Smooth muscle cell (in vitro differentiated cells): Measurements from ENCODE around the gene ORMDL3. TPM values are rescaled to one million over a fixed set of nuclear protein-coding genes. Genes with fewer than 3 reads are reported as not detected.

Experiments
- DNase-seq: peaks from one replicate; lab custom pipeline; 2025; ENCODE audit not compliant: unreplicated experiment; lab: John Stamatoyannopoulos, UW
- H2AFZ ChIP-seq: fragments of 200-600 bp; sonication (generic); 2 replicates; pipeline ENCODE4 v1.6.0; 2016; ENCODE audit warnings: antibody characterized with exemption, low read depth, mild to moderate bottlenecking
- H3F3A ChIP-seq: fragments of 200-600 bp; sonication (generic); 2 replicates; pipeline ENCODE4 v1.6.0; 2017; ENCODE audit warnings: antibody characterized with exemption, low read depth
- H3K27ac ChIP-seq: fragments of 200-600 bp; sonication (generic); 2 replicates; pipeline ENCODE4 v1.5.1; 2016; ENCODE audit warnings: low read depth, mild to moderate bottlenecking
- H3K27me3 ChIP-seq: fragments of 200-600 bp; sonication (generic); 2 replicates; pipeline ENCODE4 v1.6.1; 2016; ENCODE audit warnings: low read depth, mild to moderate bottlenecking
- H3K36me3 ChIP-seq: fragments of 200-600 bp; sonication (generic); 2 replicates; pipeline ENCODE4 v1.5.1; 2016; ENCODE audit warnings: low read depth
- H3K4me1 ChIP-seq: fragments of 200-600 bp; sonication (generic); 2 replicates; pipeline ENCODE4 v1.5.1; 2016; ENCODE audit warnings: low read depth
- H3K4me2 ChIP-seq: fragments of 200-600 bp; sonication (generic); 2 replicates; pipeline ENCODE4 v1.6.0; 2016; ENCODE audit warnings: mild to moderate bottlenecking
- H3K4me3 ChIP-seq: fragments of 200-600 bp; sonication (generic); 2 replicates; pipeline ENCODE4 v1.5.1; 2016; ENCODE audit warnings: mild to moderate bottlenecking
- H3K79me2 ChIP-seq: fragments of 200-600 bp; sonication (generic); 2 replicates; pipeline ENCODE4 v1.6.0; 2016; ENCODE audit warnings: low read depth, mild to moderate bottlenecking
- H3K9ac ChIP-seq: fragments of 200-600 bp; sonication (generic); 2 replicates; pipeline ENCODE4 v1.6.0; 2016; ENCODE audit warnings: low read depth
- H3K9me3 ChIP-seq: fragments of 200-600 bp; sonication (generic); replicated peaks from 2 replicates; pipeline ENCODE4 v1.5.1; 2016; ENCODE audit warnings: low read depth
- H4K20me1 ChIP-seq: fragments of 200-600 bp; sonication (generic); 2 replicates; pipeline ENCODE4 v1.6.0; 2016; ENCODE audit warnings: low read depth
- WGBS: methylation state at CpG from one replicate; pipeline ENCODE4 v1.1.7; 2016; ENCODE audit warnings: low lambda C conversion rate; 5-methylcytosine and 5-hydroxymethylcytosine counted together
- polyA plus RNA-seq: library from polyadenylated mRNA; unstranded; fragments of >200 nt; fragmentation: Nextera tagmentation; extraction: Ambion mirVana; gene quantifications from 2 replicates; pipeline ENCODE4 v1.2.1, GENCODE V29; 2016
- total RNA-seq: library from RNA; depleted of rRNA; stranded (reverse); fragments of >200 nt; gene quantifications from 2 replicates; pipeline ENCODE4 v1.2.3, GENCODE V29; 2014
- TF ChIP-seq, protein P1 (sequence below): fragments of 200-600 bp; sonication (generic); IDR thresholded peaks from 2 replicates; pipeline ENCODE4 v1.5.1; 2017; ENCODE audit warnings: borderline replicate concordance, mild to moderate bottlenecking, antibody characterized with exemption; ENCODE audit not compliant: insufficient read depth, poor library complexity, severe bottlenecking

Gene ORMDL3
- total and polyA plus RNA-seq, 2 experiments from 2014 or later, result 24.7 to 29.8 TPM

DNA sequence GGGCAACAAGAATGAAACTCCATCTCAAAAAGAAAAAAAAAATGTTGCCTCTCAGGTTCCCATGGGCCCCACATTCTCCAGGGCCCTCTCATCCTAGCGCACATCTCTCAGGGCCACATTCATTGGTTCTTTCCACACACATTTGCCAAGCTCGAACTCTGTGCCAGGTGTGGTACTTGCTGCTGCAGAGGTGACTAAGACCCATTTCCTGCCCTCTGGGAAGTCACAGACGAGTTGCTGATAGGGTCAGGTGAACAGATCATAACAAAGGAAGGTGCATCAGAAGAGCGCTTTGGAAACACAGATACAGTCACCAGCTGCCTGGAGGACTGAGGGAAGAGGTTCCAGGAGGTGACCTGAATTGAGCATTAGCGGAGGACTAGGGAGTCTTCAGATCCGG is 36.4 kb upstream of the ORMDL3 start:
- H3K27me3 ChIP-seq, result peaks cover 2% of the 10 kb centered on the region
- H4K20me1 ChIP-seq, result no peaks in the 10 kb centered on the region
- no peaks in the 10 kb centered on the region for H3K79me2 ChIP-seq
- H3K4me2 ChIP-seq, result no peak overlapping the region
- H3K4me3 ChIP-seq, result no peak overlapping the region
- H3K9me3 ChIP-seq, result no peaks in the 10 kb centered on the region
- no peaks in the 10 kb centered on the region for H3K4me1 ChIP-seq
- DNase-seq, result no peak
- no peak overlapping the region for H2AFZ ChIP-seq
- H3F3A ChIP-seq, result no peaks in the 10 kb centered on the region
- H3K9ac ChIP-seq, result no peak overlapping the region
- H3K36me3 ChIP-seq, result no peaks in the 10 kb centered on the region
- TF ChIP-seq, protein P1, sequence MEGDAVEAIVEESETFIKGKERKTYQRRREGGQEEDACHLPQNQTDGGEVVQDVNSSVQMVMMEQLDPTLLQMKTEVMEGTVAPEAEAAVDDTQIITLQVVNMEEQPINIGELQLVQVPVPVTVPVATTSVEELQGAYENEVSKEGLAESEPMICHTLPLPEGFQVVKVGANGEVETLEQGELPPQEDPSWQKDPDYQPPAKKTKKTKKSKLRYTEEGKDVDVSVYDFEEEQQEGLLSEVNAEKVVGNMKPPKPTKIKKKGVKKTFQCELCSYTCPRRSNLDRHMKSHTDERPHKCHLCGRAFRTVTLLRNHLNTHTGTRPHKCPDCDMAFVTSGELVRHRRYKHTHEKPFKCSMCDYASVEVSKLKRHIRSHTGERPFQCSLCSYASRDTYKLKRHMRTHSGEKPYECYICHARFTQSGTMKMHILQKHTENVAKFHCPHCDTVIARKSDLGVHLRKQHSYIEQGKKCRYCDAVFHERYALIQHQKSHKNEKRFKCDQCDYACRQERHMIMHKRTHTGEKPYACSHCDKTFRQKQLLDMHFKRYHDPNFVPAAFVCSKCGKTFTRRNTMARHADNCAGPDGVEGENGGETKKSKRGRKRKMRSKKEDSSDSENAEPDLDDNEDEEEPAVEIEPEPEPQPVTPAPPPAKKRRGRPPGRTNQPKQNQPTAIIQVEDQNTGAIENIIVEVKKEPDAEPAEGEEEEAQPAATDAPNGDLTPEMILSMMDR, result no peak
- 88% methylated on average over 6 of the region's 6 CpGs for WGBS
- no peak overlapping the region for H3K27ac ChIP-seq

DNA sequence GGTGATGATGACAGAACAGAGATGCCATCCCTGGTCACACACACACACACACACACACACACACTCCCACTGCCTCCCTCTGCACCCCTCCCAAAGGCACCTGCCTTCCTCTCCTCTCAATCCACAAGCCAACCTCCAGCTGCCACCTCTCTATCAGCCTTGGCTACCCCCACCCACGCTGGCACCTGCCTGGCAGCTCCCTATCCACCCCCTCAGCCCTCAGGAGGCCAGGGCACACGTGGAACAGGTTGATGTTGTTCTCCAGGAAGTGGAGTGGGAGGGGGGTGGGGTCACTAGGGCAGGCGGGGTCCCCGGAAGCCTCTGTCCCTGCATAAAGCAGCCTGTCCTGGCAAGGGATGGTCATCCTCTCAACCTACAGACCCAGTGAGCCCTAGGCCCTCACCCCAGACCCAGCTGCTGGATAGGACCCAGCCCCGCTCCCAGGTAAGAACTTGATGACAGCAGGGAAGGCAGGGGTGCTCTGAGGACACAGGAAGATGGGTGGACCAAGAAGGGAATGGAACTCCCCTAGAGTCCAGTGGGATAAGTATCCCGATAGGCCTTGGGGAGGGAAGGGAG is 35.3 kb upstream of the ORMDL3 start, which contains the start of gene GSDMA:
Gene GSDMA (plus strand): TSS at position 363 of the 579 bp plus-strand sequence. CDS start 2,684 bp downstream, outside the sequence.
- TF ChIP-seq, protein P1, result no peak

DNA sequence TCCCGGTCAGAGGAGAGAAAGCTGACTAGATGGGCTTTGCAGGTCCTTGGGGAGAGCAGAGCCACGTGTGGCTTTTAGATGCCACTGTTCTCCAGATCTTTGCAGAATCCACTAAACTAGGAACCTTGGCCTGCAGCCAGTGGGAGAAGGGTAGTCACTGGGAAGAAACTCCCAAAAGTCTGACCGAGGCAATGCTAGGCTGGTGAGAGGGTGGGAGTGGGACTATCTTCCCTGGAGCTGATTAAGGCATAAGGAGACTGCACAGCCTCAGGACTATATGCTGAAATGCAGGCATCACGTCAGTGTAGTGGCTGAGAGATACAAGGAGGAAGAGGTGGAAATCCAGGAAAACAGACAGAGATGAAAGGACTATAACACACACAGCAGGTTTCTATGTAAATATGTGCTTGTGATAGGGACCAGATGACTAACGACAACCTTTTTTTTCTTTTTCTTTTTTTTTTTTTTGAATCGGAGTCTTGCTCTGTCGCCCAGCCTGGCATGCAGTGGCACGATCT is 33.2 kb upstream of the ORMDL3 start:
- no peaks in the 10 kb centered on the region for H3K4me1 ChIP-seq
- no peaks in the 10 kb centered on the region for H3K27me3 ChIP-seq
- no peaks in the 10 kb centered on the region for H3K79me2 ChIP-seq
- no peak overlapping the region for H3K9ac ChIP-seq
- no peak overlapping the region for H3K27ac ChIP-seq
- no peak for DNase-seq
- TF ChIP-seq, protein P1, result no peak
- no peaks in the 10 kb centered on the region for H4K20me1 ChIP-seq
- WGBS, result 64% methylated on average over 7 of the region's 8 CpGs
- H3K36me3 ChIP-seq, result no peaks in the 10 kb centered on the region
- no peak overlapping the region for H3K4me3 ChIP-seq
- no peaks in the 10 kb centered on the region for H3F3A ChIP-seq
- no peaks in the 10 kb centered on the region for H3K9me3 ChIP-seq
- H3K4me2 ChIP-seq, result no peak overlapping the region
- no peak overlapping the region for H2AFZ ChIP-seq

More for the DNA sequence above, 35.3 kb upstream of the ORMDL3 start, which contains the start of gene GSDMA:
- H3K79me2 ChIP-seq, result no peaks in the 10 kb centered on the region
- H3K4me1 ChIP-seq, result no peaks in the 10 kb centered on the region
- WGBS, result 80% methylated on average over 6 of the region's 6 CpGs
- H3K27me3 ChIP-seq, result no peaks in the 10 kb centered on the region
- no peak for DNase-seq
- H3K27ac ChIP-seq, result no peak within 1 kb of the TSS
- H3F3A ChIP-seq, result no peaks in the 10 kb centered on the region
- no peaks in the 10 kb centered on the region for H3K36me3 ChIP-seq
- no peak within 1 kb of the TSS for H3K9ac ChIP-seq
- H2AFZ ChIP-seq, result no peak within 1 kb of the TSS
- no peak within 1 kb of the TSS for H3K4me3 ChIP-seq
- H4K20me1 ChIP-seq, result no peaks in the 10 kb centered on the region
- no peak within 1 kb of the TSS for H3K4me2 ChIP-seq
- no peaks in the 10 kb centered on the region for H3K9me3 ChIP-seq
